ENCODE measurements around the gene CRYBG3. TPM values are rescaled to one million over a fixed set of nuclear protein-coding genes. Genes with fewer than 3 reads are reported as not detected.
A peak's percentile ranks its signal among the peaks of the same experiment; 100 is the strongest.

Gene CRYBG3
- total RNA-seq, 4 donors from 2014 or later = 43.1 to 62.6 (median 46.1) TPM

- no peak for TF ChIP-seq CTCF (IDR thresholded peaks at IDR 0.05)
- no peak for DNase-seq (ENCODE audit: low spot score)
- no peak for ATAC-seq (ENCODE audit: low FRiP score)
Measured at GRCh38 chr3:97979610-97980009, 157.8 kb downstream of the CRYBG3 start.

GRCh38 chr3:97981886-97982285 is 160.1 kb downstream of the CRYBG3 start:
- no peak for DNase-seq (ENCODE audit: low spot score)
- TF ChIP-seq CTCF (IDR thresholded peaks at IDR 0.05) = no peak
- ATAC-seq (ENCODE audit: low FRiP score) = peak; percentile 60

GRCh38 chr3:97983933-97984491 is 162.2 kb downstream of the CRYBG3 start:
- ATAC-seq (ENCODE audit: low FRiP score) (no peak), DNase-seq (ENCODE audit: low spot score) (no peak)
- TF ChIP-seq CTCF (IDR thresholded peaks at IDR 0.05) = no peak

- no peak for TF ChIP-seq CTCF (IDR thresholded peaks at IDR 0.05)
- no peak for DNase-seq (ENCODE audit: low spot score)
Measured at GRCh38 chr3:97987306-97987705, 165.5 kb downstream of the CRYBG3 start.

GRCh38 chr3:97988784-97989568 is 167.2 kb downstream of the CRYBG3 start:
- ATAC-seq (ENCODE audit: low FRiP score) (no peak), DNase-seq (ENCODE audit: low spot score) (no peak)
- TF ChIP-seq CTCF (IDR thresholded peaks at IDR 0.05) = no peak

More at GRCh38 chr3:97987306-97987705, 165.5 kb downstream of the CRYBG3 start:
- ATAC-seq (ENCODE audit: low FRiP score) = no peak

- TF ChIP-seq CTCF (IDR thresholded peaks at IDR 0.05) = no peak
- DNase-seq (ENCODE audit: low spot score) (no peak), ATAC-seq (ENCODE audit: low FRiP score) (no peak)
Measured at GRCh38 chr3:97990624-97991292, 168.9 kb downstream of the CRYBG3 start.

Data from omental fat pad (tissue), 4 donors.